IPS-18c (cell line): ENCODE data around the gene KRT13.

Experiments used
- H3K4me3 ChIP-seq: 2 replicates; pipeline ENCODE4 v1.7.0; 2013; ENCODE audit warnings: low read depth, mild to moderate bottlenecking, low read length, moderate library complexity; ENCODE audit not compliant: insufficient read depth
- H3K9me3 ChIP-seq: one replicate; pipeline ENCODE4 v1.6.1; 2013; ENCODE audit warnings: mild to moderate bottlenecking, low read length, moderate library complexity; ENCODE audit not compliant: control insufficient read depth, insufficient read depth

The KRT13 gene

GRCh38 chr17:41524261-41524660 is 18.8 kb upstream of the KRT13 start:
- no peak overlapping the region for H3K4me3 ChIP-seq
- no peaks in the 10 kb centered on the region for H3K9me3 ChIP-seq

DNA sequence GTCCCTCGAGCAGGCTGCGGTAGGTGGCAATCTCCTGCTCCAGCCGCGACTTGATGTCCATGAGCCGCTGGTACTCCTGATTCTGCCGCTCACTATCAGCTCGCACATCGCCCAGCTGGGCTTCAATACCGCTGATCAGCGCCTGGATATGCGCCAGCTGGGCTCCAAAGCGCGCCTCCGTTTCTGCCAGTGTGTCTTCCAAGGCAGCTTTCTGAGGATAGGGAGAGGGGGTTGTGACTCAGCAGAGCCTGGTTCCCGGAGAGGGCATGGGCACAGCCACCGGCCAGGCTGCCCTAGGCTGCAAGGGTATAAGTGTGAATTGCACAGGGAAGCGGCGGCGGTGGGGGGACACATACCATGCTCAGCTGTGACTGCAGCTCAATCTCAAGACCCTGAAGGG is 18.4 kb upstream of the KRT13 start:
- no peaks in the 10 kb centered on the region for H3K9me3 ChIP-seq
- no peak overlapping the region for H3K4me3 ChIP-seq

DNA sequence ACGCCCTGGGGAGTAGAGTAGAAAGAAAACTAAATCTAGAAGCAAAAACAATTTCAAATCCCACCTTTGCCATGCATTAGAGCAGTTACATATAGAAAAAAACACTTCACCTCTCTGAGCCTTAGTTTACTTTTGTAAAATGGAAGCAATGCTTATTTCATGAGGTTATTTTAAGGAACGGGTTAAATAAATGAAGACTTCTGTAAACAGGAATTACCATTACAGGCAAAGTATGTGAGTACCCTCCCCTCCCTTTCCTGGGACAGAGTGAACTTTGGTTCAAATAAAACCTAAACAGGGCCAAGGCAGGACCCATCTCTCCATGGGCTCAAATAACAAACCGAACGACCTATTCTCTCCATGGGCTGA is 17.8 kb upstream of the KRT13 start:
- H3K4me3 ChIP-seq: no peak overlapping the region
- H3K9me3 ChIP-seq: no peaks in the 10 kb centered on the region

GRCh38 chr17:41522301-41523224 is 17.2 kb upstream of the KRT13 start:
- Histone ChIP-seq H3K4me3 (no peak overlapping the region), H3K9me3 (no peaks in the 10 kb centered on the region)

- Histone ChIP-seq H3K4me3 (no peak overlapping the region), H3K9me3 (no peaks in the 10 kb centered on the region)
These were observed 16.3 kb upstream of the KRT13 start for GRCh38 chr17:41521574-41522261.

DNA sequence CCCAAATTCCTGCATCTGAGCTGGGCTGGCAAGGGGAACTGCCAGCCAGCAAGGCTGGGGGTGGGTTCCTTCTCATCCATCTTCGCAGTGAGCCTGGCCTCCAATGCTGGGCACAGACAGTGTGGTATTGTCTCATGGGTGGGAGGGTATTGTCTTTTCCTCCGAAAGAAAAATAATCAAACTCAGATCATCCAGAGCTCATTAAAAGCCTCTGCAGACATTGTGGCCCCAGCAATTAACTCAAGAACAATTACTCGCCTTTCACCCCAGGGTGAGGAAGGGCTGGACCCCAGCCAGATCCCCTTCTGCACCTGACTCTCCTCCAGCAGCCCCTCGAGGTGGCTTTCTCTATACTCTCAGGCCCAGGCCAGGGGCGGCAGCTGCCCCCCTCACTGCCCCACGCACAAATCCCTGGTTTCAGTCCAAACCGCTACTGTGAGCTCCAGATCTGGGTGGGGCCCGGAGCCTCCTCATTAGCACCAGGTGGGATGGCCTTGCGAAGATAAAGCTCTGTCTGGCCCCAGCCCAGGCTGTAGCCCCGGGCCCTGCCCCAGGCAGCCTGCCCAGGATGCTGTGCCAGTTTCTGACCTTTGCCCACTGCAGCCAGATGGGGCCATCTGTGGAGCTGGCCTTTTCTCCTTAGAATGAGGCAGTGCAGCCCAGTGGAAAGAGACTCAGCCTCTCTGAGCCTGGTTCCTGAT is 15.6 kb upstream of the KRT13 start:
- Histone ChIP-seq H3K9me3 (no peaks in the 10 kb centered on the region), H3K4me3 (no peak overlapping the region)

GRCh38 chr17:41519501-41520224 is 14.3 kb upstream of the KRT13 start:
- H3K4me3 ChIP-seq: no peak overlapping the region
- no peaks in the 10 kb centered on the region for H3K9me3 ChIP-seq

- H3K4me3 ChIP-seq: no peak within 1 kb of the TSS
These were observed 13.5 kb upstream of the KRT13 start, which contains the start of gene KRT15 for GRCh38 chr17:41518789-41519449. Gene KRT15, minus strand, starts transcription at chr17:41518890. Its CDS starts 63 bp downstream, at chr17:41518827.

GRCh38 chr17:41518031-41518430 is 12.6 kb upstream of the KRT13 start:
- no peaks in the 10 kb centered on the region for H3K9me3 ChIP-seq
- H3K4me3 ChIP-seq: no peak overlapping the region

More at GRCh38 chr17:41518789-41519449, 13.5 kb upstream of the KRT13 start, which contains the start of gene KRT15:
- no peaks in the 10 kb centered on the region for H3K9me3 ChIP-seq

DNA sequence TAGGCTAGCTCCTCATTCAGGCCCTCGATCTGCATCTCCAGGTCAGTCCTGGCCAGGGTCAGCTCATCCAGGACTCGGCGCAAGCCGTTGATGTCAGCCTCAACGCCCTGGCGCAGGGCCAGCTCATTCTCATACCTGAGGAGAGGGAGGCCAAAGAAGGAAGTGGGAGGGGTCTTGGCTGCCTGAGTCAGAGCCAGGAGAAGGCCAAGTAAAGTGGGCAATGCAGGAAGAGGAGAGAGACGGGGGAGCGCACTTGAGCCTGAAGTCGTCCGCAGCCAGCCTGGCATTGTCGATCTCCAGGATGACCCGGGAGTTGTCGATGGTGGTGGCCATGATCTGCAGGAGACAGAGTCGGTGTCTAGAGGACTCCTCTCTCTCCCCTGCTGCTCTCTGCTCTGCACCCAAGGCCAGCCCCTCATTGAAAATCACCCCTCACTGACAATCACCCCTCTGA is 11.4 kb upstream of the KRT13 start:
- Histone ChIP-seq H3K4me3 (no peak overlapping the region), H3K9me3 (no peaks in the 10 kb centered on the region)

GRCh38 chr17:41516147-41516829 is 10.9 kb upstream of the KRT13 start:
- Histone ChIP-seq H3K9me3 (no peaks in the 10 kb centered on the region), H3K4me3 (no peak overlapping the region)

DNA sequence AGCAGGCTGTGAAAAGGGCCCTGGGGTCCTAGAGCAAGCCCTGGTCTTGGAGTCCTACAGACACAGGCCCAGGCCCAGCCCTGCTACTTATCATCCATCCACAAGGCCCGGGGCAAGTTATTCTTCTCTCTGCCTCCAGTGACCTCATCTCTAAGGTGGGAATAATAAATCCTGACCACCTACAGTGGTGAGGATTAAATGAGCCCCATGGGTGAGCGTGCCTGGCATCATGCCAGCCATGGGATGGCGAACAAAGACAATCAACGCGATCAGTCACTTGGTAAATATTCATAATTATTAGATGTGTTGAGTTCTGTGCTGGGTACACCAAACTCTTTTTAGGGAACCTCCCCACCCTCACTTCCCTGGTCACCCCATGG is 7.7 kb upstream of the KRT13 start:
- no peaks in the 10 kb centered on the region for H3K9me3 ChIP-seq
- no peak overlapping the region for H3K4me3 ChIP-seq

GRCh38 chr17:41512546-41513167 is 7.2 kb upstream of the KRT13 start:
- no peak overlapping the region for H3K4me3 ChIP-seq
- no peaks in the 10 kb centered on the region for H3K9me3 ChIP-seq

DNA sequence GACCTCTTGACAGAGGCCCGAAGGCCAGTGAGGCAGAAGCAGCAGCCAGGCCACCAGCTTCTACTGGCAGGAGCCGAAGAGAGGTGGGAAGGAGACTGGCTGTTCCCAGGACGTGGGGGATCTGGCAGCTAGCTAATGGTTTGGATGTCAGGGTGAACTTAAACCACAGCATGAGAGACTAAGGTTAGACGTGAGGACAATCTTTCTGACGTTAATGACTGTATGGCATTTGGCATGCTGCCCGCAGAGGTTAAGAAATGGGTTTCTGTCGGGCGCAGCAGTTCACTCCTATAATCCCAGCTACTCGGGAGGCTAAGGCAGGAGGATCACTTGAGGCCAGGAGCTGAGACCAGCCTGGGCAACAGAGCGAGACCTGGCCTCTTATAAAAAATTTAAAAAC is 6.3 kb upstream of the KRT13 start:
- no peak overlapping the region for H3K4me3 ChIP-seq
- H3K9me3 ChIP-seq: no peaks in the 10 kb centered on the region

- Histone ChIP-seq H3K4me3 (no peak overlapping the region), H3K9me3 (no peaks in the 10 kb centered on the region)
These were observed 5.7 kb upstream of the KRT13 start for GRCh38 chr17:41511116-41511515.
